Osteocyte (in vitro differentiated cells): Measurements from ENCODE around the gene EVI5L. TPM values are rescaled to one million over a fixed set of nuclear protein-coding genes. Genes with fewer than 3 reads are reported as not detected.

Experiments
- DNase-seq: peaks from one replicate; pipeline ENCODE4 v3.0.0; 2021; ENCODE audit warnings: mixed read lengths; ENCODE audit not compliant: unreplicated experiment; ENCODE audit errors: extremely low spot score
- H3K27ac Mint-ChIP-seq: one replicate; pipeline ENCODE4 v1.8.0; 2021; ENCODE audit warnings: mild to moderate bottlenecking, mixed read lengths; ENCODE audit not compliant: unreplicated experiment
- H3K27me3 Mint-ChIP-seq: one replicate; pipeline ENCODE4 v1.8.0; 2021; ENCODE audit warnings: mixed read lengths; ENCODE audit not compliant: unreplicated experiment
- H3K36me3 Mint-ChIP-seq: one replicate; pipeline ENCODE4 v1.8.0; 2021; ENCODE audit warnings: mixed read lengths; ENCODE audit not compliant: unreplicated experiment
- H3K4me1 Mint-ChIP-seq: one replicate; pipeline ENCODE4 v1.8.0; 2021; ENCODE audit warnings: mixed read lengths; ENCODE audit not compliant: unreplicated experiment
- H3K4me3 Mint-ChIP-seq: one replicate; pipeline ENCODE4 v1.8.0; 2021; ENCODE audit warnings: mild to moderate bottlenecking, moderate library complexity, mixed read lengths; ENCODE audit not compliant: unreplicated experiment
- H3K9me3 Mint-ChIP-seq: one replicate; pipeline ENCODE4 v1.8.0; 2021; ENCODE audit warnings: mixed read lengths; ENCODE audit not compliant: unreplicated experiment
- CTCF ChIP-seq: fragments of 200-600 bp; sonication (generic); IDR thresholded peaks from 2 replicates; pipeline ENCODE4 v1.5.0; 2021; ENCODE audit warnings: antibody characterized with exemption, mild to moderate bottlenecking, moderate library complexity
- total RNA-seq: library from RNA; stranded (reverse); gene quantifications from 2 replicates; pipeline ENCODE4 v1.2.1, GENCODE V29; 2021

Gene EVI5L
- total RNA-seq, 1 donor from 2014 or later: 27.6 TPM

DNA sequence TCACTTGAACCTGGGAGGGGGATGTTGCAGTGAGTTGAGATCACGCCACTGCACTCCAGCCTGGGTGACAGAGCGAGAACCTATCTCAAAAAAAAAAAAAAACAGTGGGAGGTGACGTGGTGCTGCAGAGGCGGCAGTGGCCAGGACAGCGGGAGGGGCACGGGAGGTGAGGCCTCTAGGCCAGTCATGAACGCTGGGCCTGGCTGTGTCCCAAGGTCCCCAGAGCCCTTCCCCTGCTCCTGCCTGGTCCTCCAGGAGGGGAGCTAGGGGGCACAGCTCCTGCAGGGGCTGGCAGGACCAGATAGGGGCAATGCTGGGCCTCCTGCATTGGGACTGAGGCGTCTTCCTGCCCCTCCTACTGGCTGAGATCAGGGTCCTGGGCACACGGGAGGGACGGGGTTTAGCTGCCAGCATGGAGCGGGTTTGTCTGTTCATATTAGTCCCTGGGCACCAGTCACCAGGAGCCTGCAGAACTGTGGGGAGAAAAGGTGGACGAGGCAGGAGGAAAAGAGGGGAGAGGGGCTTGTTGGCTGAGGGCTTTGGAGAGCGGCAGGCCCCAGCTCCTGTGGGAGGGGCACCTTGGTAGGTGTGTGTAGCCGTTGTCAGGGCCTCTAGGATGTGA lies 78.2 kb downstream of the EVI5L start:
- H3K4me3 Mint-ChIP-seq: no peak overlapping the region
- no peak overlapping the region for H3K27ac Mint-ChIP-seq
- H3K9me3 Mint-ChIP-seq: no peaks in the 10 kb centered on the region
- H3K36me3 Mint-ChIP-seq: peaks cover 12% of the 10 kb centered on the region
- no peak for TF ChIP-seq CTCF
- DNase-seq: no peak
- H3K27me3 Mint-ChIP-seq: no peaks in the 10 kb centered on the region
- H3K4me1 Mint-ChIP-seq: peaks cover 18% of the 10 kb centered on the region

DNA sequence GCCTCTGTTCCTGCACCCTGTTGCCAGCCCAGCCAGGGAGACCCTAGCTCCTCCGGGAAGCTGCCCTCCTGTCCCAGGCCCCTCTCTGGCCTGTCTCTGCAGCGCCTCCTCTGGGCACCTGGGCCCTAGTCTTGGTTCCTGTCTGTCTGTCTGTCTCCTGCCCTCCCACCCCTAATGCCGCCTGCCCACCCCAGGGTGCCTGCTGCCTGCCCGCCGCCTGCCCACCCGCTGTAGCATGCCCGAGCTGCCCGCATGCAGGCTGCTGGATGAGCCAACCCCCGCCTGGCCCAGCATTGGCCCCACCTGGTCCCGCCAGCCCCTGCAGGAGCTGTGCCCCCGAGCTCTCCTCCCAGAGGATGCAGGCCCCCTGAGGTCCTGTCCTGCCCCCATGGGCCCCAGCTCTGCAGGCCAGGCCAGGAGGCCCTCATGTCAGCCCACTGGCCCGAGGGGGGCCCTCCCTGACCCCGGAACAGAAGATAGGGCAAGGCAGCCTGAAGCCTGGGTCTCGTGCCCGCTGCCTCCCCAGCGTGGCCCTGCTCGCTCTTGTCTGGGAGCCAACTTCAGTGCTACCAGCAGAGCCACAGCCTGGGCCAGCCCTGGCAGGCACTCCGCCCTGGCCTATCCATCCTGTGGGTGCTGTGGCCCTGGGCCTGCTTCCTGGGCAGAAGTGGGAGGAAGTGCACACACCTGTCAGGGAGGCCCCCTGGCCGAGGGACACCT lies 78.9 kb downstream of the EVI5L start:
- no peak for DNase-seq
- Mint-ChIP-seq H3K4me3 (no peak overlapping the region), H3K9me3 (no peaks in the 10 kb centered on the region), H3K4me1 (peaks cover 18% of the 10 kb centered on the region), H3K27ac (no peak overlapping the region), H3K36me3 (peaks cover 15% of the 10 kb centered on the region), H3K27me3 (no peaks in the 10 kb centered on the region)
- TF ChIP-seq CTCF: no peak

DNA sequence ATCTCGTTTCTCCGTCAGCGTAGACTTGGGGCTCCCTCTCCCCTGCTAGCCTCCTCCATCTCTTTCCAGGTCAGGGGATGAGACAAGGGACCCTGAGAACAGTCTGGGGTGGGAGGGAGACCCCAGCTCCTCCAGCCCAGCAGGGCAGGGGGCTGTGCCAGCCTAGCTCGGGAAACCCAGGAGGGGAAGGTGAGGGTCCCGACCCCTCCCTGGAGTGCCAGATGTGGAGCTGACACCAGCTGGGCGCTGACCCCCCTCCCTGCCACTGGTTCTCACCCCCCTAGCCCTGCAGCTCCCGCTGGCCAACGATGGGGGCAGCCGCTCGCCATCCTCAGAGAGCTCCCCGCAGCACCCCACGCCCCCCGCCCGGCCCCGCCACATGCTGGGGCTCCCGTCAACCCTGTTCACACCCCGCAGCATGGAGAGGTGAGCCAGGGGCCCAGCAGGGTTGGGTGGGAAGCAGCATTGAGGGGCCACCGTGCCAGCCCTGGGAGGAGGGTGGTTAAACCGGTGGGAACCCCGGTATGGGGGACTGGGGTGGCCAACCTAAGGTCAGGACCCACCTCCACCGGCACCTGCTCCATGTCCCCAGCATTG lies 79.6 kb downstream of the EVI5L start:
- no peaks in the 10 kb centered on the region for H3K27me3 Mint-ChIP-seq
- no peak overlapping the region for H3K27ac Mint-ChIP-seq
- no peak overlapping the region for H3K4me3 Mint-ChIP-seq
- H3K4me1 Mint-ChIP-seq: peaks cover 15% of the 10 kb centered on the region
- TF ChIP-seq CTCF: no peak
- H3K9me3 Mint-ChIP-seq: no peaks in the 10 kb centered on the region
- DNase-seq: no peak
- H3K36me3 Mint-ChIP-seq: peaks cover 15% of the 10 kb centered on the region

- DNase-seq: no peak
- H3K27me3 Mint-ChIP-seq: peaks cover 2% of the 10 kb centered on the region
- TF ChIP-seq CTCF: no peak
- H3K4me3 Mint-ChIP-seq: no peak overlapping the region
- peaks cover 15% of the 10 kb centered on the region for H3K36me3 Mint-ChIP-seq
- peaks cover 9% of the 10 kb centered on the region for H3K4me1 Mint-ChIP-seq
- H3K27ac Mint-ChIP-seq: no peak overlapping the region
- no peaks in the 10 kb centered on the region for H3K9me3 Mint-ChIP-seq
Measured at GRCh38 chr19:7910321-7911161, 80.5 kb downstream of the EVI5L start.
